DOHH2 (cell line): ENCODE data around the gene MCRIP1.

ENCODE experiments used
- CTCF ChIP-seq: fragments of 200-600 bp; sonication (generic); IDR thresholded peaks from one replicate; pipeline ENCODE4 v1.5.1; 2014; ENCODE audit warnings: antibody characterized with exemption, mild to moderate bottlenecking, low read depth, low read length; ENCODE audit not compliant: poor library complexity, severe bottlenecking
- EZH2phosphoT487 ChIP-seq: fragments of 200-600 bp; sonication (generic); IDR thresholded peaks from 2 replicates; pipeline ENCODE4 v1.6.1; 2017; ENCODE audit warnings: borderline replicate concordance, mild to moderate bottlenecking, antibody characterized with exemption, low read length, moderate library complexity, mixed read lengths

DNA sequence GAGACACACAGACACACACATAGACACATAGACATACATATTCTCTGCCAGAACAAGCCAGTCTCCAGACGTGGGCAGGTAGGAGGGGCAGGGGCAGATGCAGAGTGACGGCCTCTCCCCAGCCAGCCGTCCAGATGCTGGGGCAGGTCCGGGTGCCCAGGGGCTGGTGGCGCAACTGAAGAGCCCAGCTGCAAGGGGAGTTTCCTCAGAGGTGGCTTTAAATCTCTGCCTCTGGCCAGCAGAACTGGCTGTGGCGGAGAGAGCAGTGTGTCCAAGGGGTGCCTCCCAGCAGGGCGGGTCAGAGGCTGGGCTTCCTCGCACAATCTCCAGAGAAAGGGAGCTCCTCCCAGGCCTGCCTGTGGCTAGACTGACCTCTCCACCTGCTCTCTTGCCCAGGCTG is 38.6 kb downstream of the MCRIP1 start:
- TF ChIP-seq CTCF (no peak), EZH2phosphoT487 (no peak)
